AG10803 (cell line): Measurements from ENCODE around the gene KLHDC7A.

Experiments used
- DNase-seq: peaks from one replicate; pipeline ENCODE4 v3.0.0; 2010; ENCODE audit warnings: low read depth
- H3K4me3 ChIP-seq: 2 replicates; pipeline ENCODE4 v1.5.1; 2011; ENCODE audit warnings: mild to moderate bottlenecking, low read length, control low read depth
- CTCF ChIP-seq: conservative IDR thresholded peaks from 2 replicates; pipeline ENCODE4 v1.5.1; 2011; ENCODE audit warnings: mild to moderate bottlenecking, low read length, control low read depth, inconsistent platforms

The KLHDC7A gene

GRCh38 chr1:18480315-18481189 is at the start of gene KLHDC7A:
Gene KLHDC7A, plus strand, starts transcription at chr1:18480930. Its CDS starts 52 bp downstream, at chr1:18480982.
- no peak for DNase-seq
- H3K4me3 ChIP-seq: no peak within 1 kb of the TSS
- TF ChIP-seq CTCF: no peak

- TF ChIP-seq CTCF: no peak
- H3K4me3 ChIP-seq: no peak overlapping the region
- no peak for DNase-seq
Measured at GRCh38 chr1:18434041-18434440, 46.7 kb upstream of the KLHDC7A start.

- DNase-seq: no peak
- H3K4me3 ChIP-seq: no peak overlapping the region
- no peak for TF ChIP-seq CTCF
Measured at GRCh38 chr1:18440385-18441226, 40.1 kb upstream of the KLHDC7A start.

- H3K4me3 ChIP-seq: no peak overlapping the region
Measured at GRCh38 chr1:18443587-18444520, 36.9 kb upstream of the KLHDC7A start.

GRCh38 chr1:18444563-18444962 is 36.2 kb upstream of the KLHDC7A start:
- TF ChIP-seq CTCF: no peak
- no peak overlapping the region for H3K4me3 ChIP-seq
- DNase-seq: no peak

More at GRCh38 chr1:18443587-18444520, 36.9 kb upstream of the KLHDC7A start:
- no peak for TF ChIP-seq CTCF
- DNase-seq: no peak

GRCh38 chr1:18446751-18447150 is 34.0 kb upstream of the KLHDC7A start:
- no peak overlapping the region for H3K4me3 ChIP-seq
- TF ChIP-seq CTCF: no peak
- no peak for DNase-seq
